AG10803 (cell line): ENCODE measurements around the gene DYRK1B.
A peak's percentile ranks its signal among the peaks of the same experiment; 100 is the strongest.

Experiments
- DNase-seq: peaks from one replicate; pipeline ENCODE4 v3.0.0; 2010; ENCODE audit warnings: low read depth
- H3K4me3 ChIP-seq: 2 replicates; pipeline ENCODE4 v1.5.1; 2011; ENCODE audit warnings: mild to moderate bottlenecking, low read length, control low read depth
- CTCF ChIP-seq: conservative IDR thresholded peaks from 2 replicates; pipeline ENCODE4 v1.5.1; 2011; ENCODE audit warnings: mild to moderate bottlenecking, low read length, control low read depth, inconsistent platforms

DYRK1B gene

DNA sequence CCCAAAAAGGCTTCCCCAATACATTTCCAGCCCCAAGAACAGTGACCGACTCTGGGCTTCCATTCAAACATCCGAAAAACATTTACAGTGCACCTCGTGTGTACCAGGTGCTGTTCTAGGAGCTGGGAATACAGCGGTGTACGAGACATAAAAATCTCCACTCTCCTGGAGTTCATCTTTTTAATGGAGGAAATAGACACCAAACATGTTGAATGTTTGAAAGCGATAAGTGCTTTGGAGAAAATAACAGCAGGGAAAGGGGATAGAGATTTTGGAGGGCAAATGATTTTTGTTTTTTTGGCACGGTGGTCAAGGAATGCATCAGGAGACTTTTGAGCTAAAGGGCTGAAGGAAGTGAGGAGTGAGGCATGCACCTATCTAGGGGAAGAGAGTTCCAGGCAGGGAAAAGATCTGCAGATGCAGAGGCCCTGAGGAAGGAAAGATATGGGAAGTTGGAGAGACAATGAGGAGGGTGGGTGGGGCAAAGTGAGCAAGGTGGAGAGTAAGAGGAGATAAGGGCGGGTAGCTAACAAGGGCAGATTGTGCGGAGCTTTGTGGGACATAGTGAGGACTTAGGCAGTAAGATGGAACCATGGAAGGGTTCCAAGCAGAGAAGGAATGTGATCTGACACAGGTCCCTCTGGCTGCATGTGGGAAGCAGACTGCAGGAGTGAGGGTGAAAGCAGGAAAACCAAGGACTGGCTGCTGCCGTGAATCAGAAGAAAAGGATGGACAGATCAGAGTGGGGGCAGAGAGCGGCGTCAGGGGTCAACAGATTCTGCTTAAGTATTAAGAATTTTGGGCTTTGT lies 12.9 kb upstream of the DYRK1B start:
- DNase-seq = peak; percentile 28
- peak overlapping the region; percentile 91 for H3K4me3 ChIP-seq
- no peak for TF ChIP-seq CTCF

DNA sequence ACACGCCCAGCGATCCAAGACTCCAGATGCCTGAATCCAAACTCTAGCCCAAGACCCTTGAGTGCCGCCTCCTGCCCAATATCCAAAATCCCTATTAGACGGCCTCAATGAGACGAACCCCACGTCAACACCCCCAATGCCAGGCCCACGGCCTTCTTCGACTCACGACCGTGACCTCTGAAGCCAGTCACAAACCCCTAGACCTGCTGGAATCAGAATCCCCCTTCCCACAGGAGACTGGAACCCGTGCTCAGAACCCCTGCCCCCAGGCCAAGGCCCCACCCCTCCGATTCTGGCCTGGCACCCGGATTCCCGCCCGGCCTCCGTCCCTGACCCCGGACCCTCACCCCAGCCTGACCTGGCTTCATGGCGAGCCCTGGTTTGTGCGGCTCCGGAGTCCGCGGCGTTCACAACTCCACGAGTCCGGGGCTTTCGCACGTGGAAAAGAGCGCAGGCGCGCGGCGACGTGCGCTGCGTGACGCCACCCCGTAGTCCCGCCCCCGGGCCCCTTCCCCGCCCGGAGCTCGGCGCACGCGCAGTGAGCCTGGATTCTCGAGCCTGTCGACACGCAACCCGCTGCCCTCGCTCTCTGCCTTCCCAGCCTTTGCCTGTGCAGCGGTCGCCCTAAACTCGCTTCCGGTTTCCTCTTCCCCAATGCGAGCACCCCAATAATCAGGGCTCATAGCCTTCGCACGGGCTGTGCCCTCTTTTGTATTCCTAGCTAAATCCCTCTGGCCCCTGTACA lies 12.1 kb upstream of the DYRK1B start, which contains the start of gene FBL:
Gene FBL (minus strand): TSS at position 447 of the 745 bp plus-strand sequence. CDS start 79 bp downstream, at position 368.
- TF ChIP-seq CTCF = no peak
- DNase-seq = peak; percentile 87
- H3K4me3 ChIP-seq = peak within 1 kb of the TSS; percentile 91

DNA sequence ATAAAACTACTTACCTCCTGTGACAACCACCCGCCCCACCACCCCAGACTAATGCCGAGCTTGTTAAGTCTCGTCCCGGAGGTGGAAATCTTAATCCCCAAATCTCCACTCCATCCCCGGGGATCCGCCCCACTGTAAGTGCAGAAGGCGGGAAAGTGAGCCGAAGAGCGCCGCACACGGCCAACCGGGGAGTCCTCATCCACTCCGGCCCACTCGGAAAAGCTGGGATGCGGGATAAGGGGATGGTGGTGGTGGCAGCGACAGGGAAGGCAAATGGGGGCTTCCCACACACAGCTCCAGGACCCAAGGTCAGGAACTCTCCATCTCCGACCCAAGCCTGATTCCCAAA lies 11.6 kb upstream of the DYRK1B start:
- peak overlapping the region; percentile 91 for H3K4me3 ChIP-seq
- no peak for TF ChIP-seq CTCF
- DNase-seq = peak; percentile 15

GRCh38 chr19:39845172-39845571 lies 11.2 kb upstream of the DYRK1B start:
- DNase-seq = no peak
- peak overlapping the region; percentile 91 for H3K4me3 ChIP-seq
- TF ChIP-seq CTCF = no peak

- peak overlapping the region; percentile 13 for H3K4me3 ChIP-seq
- peak; percentile 82 for TF ChIP-seq CTCF
- DNase-seq = peak; percentile 60
Observed at GRCh38 chr19:39843919-39844793, 10.2 kb upstream of the DYRK1B start.

DNA sequence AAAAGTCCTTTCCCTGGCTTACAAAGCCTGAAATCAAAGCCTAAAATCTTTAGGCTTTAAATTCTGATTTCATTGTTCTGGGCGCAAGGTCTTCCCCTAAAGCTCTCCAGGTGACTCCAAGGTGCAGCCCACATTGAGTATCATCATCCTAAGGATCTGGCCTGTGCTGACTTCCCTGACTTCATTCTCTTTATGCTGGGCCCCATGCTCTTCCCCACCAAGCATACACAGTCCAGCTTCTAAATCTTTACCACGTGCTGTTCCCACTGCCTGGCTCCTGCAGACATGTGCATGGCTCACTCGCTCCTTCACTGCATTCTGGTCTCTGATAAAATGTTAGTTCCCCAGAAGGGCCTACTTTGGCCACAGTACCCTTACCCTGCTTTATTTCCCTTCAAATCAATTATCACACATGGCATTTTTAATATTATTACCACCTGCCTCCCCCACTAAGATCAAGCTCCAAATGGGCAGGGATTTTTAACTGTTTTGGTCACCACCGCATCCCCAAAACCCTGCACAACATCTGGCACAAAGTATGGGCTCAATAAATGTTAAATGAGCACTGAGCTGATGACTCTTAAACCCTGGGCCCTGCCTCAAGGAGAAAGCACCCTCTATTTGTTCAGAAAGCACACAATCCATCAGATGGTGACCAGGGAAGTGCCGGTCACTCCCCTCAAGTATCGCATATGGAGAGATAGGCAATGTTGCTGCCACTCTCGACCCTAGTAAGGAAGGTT lies 8.9 kb upstream of the DYRK1B start:
- TF ChIP-seq CTCF = no peak
- no peak overlapping the region; the same call in 1 of the 2 replicates for H3K4me3 ChIP-seq
- no peak for DNase-seq
